ENCODE measurements around the gene LDLRAD3. TPM values are rescaled to one million over a fixed set of nuclear protein-coding genes. Genes with fewer than 3 reads are reported as not detected.
A peak's percentile ranks its signal among the peaks of the same experiment; 100 is the strongest.

The LDLRAD3 gene
- polyA plus RNA-seq, 1 experiment, result 7.8 TPM

DNA sequence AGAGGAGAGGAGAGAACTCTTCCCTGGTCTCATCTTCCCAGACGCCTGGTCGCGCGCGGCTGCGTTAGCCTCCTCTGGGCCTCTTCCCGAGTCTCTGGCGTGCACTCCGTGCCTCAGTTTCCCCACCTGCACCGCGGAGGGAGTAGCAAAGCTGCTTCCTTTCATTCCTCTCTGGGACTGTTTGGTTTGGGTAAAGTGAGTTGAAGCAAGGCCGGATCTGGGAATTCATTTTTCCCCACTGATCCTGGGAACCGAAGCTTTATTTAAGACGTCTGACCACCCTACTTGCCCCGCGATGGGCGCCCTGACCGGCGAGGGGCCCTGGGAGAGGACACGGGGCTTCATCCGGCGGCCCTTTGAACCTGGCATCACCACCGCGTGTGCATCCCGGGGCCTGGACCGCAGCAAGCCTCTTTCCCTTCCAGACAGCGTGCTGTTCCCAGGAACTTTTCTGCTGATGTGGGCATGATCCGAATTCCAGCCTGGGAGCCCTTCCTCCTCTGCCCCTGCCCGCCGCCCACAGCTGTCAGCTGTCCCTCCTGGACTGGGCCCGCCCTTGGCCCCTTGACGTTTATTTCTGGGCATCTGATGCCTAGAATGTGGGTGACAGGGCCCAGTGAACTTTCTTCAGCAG is 758 bp downstream of the LDLRAD3 start:
- TF ChIP-seq, protein P1, sequence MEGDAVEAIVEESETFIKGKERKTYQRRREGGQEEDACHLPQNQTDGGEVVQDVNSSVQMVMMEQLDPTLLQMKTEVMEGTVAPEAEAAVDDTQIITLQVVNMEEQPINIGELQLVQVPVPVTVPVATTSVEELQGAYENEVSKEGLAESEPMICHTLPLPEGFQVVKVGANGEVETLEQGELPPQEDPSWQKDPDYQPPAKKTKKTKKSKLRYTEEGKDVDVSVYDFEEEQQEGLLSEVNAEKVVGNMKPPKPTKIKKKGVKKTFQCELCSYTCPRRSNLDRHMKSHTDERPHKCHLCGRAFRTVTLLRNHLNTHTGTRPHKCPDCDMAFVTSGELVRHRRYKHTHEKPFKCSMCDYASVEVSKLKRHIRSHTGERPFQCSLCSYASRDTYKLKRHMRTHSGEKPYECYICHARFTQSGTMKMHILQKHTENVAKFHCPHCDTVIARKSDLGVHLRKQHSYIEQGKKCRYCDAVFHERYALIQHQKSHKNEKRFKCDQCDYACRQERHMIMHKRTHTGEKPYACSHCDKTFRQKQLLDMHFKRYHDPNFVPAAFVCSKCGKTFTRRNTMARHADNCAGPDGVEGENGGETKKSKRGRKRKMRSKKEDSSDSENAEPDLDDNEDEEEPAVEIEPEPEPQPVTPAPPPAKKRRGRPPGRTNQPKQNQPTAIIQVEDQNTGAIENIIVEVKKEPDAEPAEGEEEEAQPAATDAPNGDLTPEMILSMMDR (IDR thresholded peaks at IDR 0.05; ENCODE audit: low read depth, low read length), result no peak
- ChIA-PET POLR2A (interaction anchor here (0.9 kb wide), 1 partner anchor 286 kb away, joined by 3 read pairs; no protein-coding TSS in a partner anchor), CTCF (interaction anchor here (1.4 to 2.3 kb wide), 2 partner anchors 103 to 123 kb away, joined by 3 to 8 read pairs; no protein-coding TSS in a partner anchor)
- no peak for DNase-seq (ENCODE audit: low read depth, low spot score)
- Histone ChIP-seq H3K27me3 (ENCODE audit: control insufficient read depth, insufficient read depth, low read length) (no peaks in the 10 kb centered on the region), H3K4me3 (ENCODE audit: low read depth, low read length) (peak overlapping the region; percentile 78), H3K27ac (ENCODE audit: low read depth, low read length) (peak overlapping the region; percentile 63), H3K9me3 (ENCODE audit: control insufficient read depth, insufficient read depth, low read length) (no peaks in the 10 kb centered on the region)

DNA sequence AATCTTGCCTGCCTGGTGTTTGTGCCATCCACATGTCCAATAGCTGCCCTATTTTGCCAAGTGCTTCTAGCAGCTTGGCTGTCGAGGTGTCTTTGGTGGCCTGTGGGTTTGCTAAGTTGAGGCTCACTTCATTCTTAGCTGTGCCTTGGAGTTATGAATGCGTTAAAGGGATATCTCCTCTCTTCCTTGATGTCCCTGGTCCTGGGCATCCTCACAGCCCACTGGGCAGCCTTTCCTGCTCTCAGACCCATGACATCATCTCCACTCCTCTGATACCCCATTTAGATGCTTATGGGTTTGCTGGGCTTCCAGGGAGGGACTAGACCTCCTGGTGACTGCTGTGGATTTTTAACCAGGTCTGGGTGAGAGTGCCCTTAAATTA is 1.3 kb downstream of the LDLRAD3 start:
- ChIA-PET CTCF (interaction anchor here (1.4 to 2.3 kb wide), 2 partner anchors 104 to 123 kb away, joined by 3 to 8 read pairs; no protein-coding TSS in a partner anchor), POLR2A (no interaction called here)
- peak overlapping the region; percentile 13 for H3K27ac ChIP-seq (ENCODE audit: low read depth, low read length)

DNA sequence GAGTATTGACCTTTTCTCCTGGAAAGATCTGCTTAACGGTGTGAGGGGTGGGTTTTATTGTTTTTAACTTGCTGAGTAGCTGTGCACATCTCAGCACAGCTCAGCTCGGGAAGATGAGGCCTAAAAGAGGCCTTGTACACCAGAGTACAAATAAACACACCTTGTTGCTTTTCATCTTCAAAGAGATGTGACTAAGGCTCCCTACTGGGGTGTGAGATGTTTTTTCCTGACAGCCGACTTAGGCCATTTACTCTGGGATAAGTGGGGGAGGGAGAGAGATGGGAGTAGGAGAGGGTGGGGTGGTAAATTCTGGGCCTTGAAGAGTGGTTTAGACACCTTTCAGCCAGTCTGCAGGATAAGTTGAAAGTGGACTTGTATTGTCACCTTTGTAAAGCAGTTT is 2.9 kb downstream of the LDLRAD3 start:
- H3K27ac ChIP-seq (ENCODE audit: low read depth, low read length), result no peak overlapping the region
- H3K9me3 ChIP-seq (ENCODE audit: control insufficient read depth, insufficient read depth, low read length), result no peaks in the 10 kb centered on the region
- no peak overlapping the region for H3K4me3 ChIP-seq (ENCODE audit: low read depth, low read length)
- CTCF ChIA-PET, result no interaction called here
- no peaks in the 10 kb centered on the region for H3K27me3 ChIP-seq (ENCODE audit: control insufficient read depth, insufficient read depth, low read length)
- TF ChIP-seq, protein P1 (IDR thresholded peaks at IDR 0.05; ENCODE audit: low read depth, low read length), result no peak
- POLR2A ChIA-PET, result no interaction called here
- no peak for DNase-seq (ENCODE audit: low read depth, low spot score)

More for the DNA sequence above, 1.3 kb downstream of the LDLRAD3 start:
- TF ChIP-seq, protein P1 (IDR thresholded peaks at IDR 0.05; ENCODE audit: low read depth, low read length), result no peak
- no peaks in the 10 kb centered on the region for H3K27me3 ChIP-seq (ENCODE audit: control insufficient read depth, insufficient read depth, low read length)
- peak overlapping the region; percentile 78 for H3K4me3 ChIP-seq (ENCODE audit: low read depth, low read length)
- H3K9me3 ChIP-seq (ENCODE audit: control insufficient read depth, insufficient read depth, low read length), result no peaks in the 10 kb centered on the region
- no peak for DNase-seq (ENCODE audit: low read depth, low spot score)

DNA sequence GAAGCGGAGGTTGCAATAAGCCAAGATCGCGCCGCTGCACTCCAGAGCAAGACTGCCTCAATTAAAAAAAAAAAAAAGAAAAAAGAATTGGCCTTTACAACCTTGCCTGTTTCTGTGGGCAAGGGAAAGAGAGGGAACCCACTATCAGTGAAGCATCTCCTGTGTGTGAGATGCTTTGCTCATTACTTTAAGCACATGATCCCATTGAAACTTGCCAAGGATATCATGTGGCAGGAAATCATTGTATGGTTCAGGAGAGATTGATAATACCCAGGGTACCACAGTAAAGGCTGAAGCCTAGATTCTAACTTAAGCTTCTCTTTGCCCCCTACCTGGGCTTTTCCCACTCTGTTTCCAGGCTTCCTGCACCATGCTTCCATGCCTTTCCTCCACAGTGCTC is 3.6 kb downstream of the LDLRAD3 start:
- ChIA-PET CTCF (interaction anchor here (1.2 kb wide), 1 partner anchor 125 kb away, joined by 7 read pairs; no protein-coding TSS in a partner anchor), POLR2A (no interaction called here)
- TF ChIP-seq, protein P1 (IDR thresholded peaks at IDR 0.05; ENCODE audit: low read depth, low read length), result no peak
- H3K27me3 ChIP-seq (ENCODE audit: control insufficient read depth, insufficient read depth, low read length), result no peaks in the 10 kb centered on the region
- H3K4me3 ChIP-seq (ENCODE audit: low read depth, low read length), result no peak overlapping the region
- no peak overlapping the region for H3K27ac ChIP-seq (ENCODE audit: low read depth, low read length)
- no peaks in the 10 kb centered on the region for H3K9me3 ChIP-seq (ENCODE audit: control insufficient read depth, insufficient read depth, low read length)
- DNase-seq (ENCODE audit: low read depth, low spot score), result no peak

DNA sequence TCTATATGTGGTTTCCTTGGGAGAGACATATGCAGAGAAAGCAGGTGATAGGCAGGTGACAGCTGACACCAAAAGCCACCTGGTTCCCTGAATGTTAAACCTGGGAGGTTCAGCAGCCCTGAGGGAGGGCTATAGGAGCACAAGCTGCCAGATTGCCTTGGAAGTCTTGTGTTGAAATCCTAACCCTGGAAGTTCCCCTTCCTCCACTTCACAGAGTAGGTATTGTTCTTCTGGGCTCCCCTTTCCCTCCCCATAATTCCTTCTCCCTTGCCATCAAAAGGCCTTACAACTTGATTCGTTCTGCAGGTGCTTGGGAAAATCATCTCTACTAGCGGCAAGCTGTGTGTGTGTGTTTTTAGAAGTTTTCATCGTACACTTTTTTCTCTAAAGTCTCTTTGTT is 5.4 kb downstream of the LDLRAD3 start:
- no peak for DNase-seq (ENCODE audit: low read depth, low spot score)
- CTCF ChIA-PET, result no interaction called here
- Histone ChIP-seq H3K27me3 (ENCODE audit: control insufficient read depth, insufficient read depth, low read length) (no peaks in the 10 kb centered on the region), H3K4me3 (ENCODE audit: low read depth, low read length) (no peak overlapping the region), H3K27ac (ENCODE audit: low read depth, low read length) (no peak overlapping the region), H3K9me3 (ENCODE audit: control insufficient read depth, insufficient read depth, low read length) (no peaks in the 10 kb centered on the region)
- POLR2A ChIA-PET, result no interaction called here
- TF ChIP-seq, protein P1 (IDR thresholded peaks at IDR 0.05; ENCODE audit: low read depth, low read length), result no peak
